GM19351 (cell line): ENCODE results near the gene TSPAN4.

Experiments
- ATAC-seq: cut with Tn5 transposase; IDR thresholded peaks from one replicate; pipeline ENCODE4 v1.9.1; 2021; ENCODE audit warnings: mild to moderate bottlenecking, moderate library complexity; ENCODE audit not compliant: unreplicated experiment

The TSPAN4 gene

DNA sequence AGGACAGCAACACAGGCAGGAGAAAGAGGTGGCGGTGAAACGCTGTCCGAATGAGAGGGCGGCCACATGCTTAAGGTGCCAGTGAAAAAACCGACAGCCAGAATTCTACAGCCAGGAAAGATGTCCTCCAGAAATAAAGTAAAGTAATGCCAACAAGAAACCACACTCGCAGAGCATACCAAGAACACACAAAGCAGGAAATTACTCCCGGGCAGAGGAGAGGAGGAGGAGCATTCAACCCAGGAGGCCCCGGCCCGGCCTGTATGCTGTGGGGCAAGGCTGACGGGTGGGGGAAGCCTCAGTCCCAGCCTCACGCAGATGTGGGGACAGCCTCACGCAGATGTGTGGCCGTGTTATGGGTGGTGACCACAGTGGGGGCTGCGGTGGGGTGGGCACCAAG lies 39.9 kb downstream of the TSPAN4 start:
- no peak for ATAC-seq

DNA sequence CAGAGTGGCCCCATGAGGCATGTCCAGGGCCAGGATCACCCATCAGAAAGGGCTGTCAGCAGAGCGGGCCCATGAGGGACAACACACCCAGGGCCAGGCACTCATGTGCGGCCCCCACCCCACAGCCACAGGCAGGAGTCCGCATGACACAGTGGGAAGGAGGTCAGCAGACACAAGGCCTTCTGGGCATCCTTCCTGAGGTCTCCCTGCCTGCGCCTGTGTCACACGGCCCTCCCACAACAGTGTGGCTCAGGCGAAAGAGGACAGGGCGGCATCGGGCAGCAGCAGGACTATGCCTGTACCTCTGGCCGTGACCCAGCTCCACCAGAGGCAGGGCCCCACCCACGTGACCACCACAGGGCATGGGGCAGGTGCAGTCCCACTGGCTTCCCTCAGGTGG lies 40.9 kb downstream of the TSPAN4 start:
- ATAC-seq: no peak

GRCh38 chr11:884578-885070 lies 42.0 kb downstream of the TSPAN4 start:
- ATAC-seq: no peak

DNA sequence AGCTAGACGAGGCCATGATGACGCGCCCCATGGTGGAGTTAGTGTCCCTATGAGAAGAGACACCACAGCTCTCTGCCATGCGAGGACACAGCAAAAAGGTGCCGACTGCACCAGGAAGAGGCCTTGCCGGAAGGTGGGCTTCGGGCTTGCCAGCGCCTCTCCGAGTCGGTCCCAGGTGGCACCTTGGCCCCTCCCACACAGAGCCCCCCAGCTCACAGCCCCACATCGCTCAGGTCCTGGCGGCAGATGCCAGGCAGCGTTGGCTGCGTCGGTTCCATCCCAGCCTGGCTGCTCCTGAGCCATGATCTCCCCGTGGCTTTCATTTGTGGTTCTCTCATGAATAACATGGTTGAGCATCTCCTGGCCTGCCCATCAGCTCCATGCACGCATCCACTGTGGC lies 43.9 kb downstream of the TSPAN4 start:
- no peak for ATAC-seq

- no peak for ATAC-seq
Observed at GRCh38 chr11:887589-887988, 44.9 kb downstream of the TSPAN4 start.

- ATAC-seq: no peak
Observed at GRCh38 chr11:888310-889212, 45.9 kb downstream of the TSPAN4 start.

DNA sequence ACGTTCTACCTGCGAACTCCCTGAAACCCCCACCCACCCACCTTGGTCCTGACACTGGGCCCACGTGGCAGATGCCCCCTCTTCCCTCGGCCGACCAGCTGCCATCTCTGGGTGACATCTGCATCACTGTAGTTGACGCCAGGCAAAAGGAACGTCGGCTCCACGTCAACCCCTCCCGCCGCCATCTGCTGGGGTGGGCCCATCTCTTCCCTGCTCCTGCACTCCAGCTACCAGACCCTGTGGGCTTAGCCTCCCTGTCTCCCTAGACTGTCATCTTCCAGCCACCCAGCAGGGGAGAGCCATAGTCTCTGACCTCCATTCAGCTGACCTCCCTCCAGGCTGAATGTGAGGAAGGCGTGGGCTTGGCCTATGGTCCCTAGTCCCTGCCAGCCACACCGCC lies 46.6 kb downstream of the TSPAN4 start:
- ATAC-seq: no peak

GRCh38 chr11:889687-890475 lies 47.2 kb downstream of the TSPAN4 start:
- no peak for ATAC-seq

DNA sequence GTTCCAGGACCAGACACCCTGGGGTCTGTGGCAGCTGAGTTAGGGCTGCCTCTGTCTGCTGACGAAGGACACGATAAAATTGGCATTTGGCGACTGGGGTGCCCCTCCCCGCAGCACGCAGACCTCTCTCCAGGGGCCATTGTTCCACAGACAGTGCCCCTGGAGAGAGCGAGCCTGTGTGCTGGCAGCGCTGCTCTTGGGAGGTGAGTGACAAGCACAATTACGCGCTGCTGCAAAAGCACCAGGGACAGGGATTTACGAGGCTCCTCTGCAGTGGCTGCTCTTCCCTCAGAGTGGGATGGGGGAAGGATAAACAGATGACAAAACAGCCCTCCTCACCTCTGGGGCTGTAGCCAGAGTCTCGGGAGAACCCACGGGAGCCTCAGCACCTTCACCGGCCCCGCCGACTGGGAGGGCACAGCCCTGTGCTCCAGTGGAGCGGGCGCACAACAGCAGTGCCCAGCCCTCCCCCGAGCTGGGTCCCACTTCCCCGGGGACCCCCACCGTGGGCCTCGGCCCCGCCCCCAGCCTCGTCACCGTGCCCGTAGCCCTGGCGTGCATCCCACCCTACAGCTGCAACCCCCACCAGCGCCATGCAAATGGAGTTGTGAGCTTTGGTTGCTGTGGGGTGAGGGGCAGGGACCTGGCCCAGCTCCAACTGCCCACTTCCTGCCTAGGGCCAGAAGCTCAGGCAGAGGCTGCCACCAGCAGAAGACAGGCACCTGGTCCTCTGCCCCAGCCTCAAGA lies 48.3 kb downstream of the TSPAN4 start:
- no peak for ATAC-seq

- no peak for ATAC-seq
Observed at GRCh38 chr11:893008-893654, 50.5 kb downstream of the TSPAN4 start.

- no peak for ATAC-seq
Observed at GRCh38 chr11:894575-895201, 52.0 kb downstream of the TSPAN4 start.

DNA sequence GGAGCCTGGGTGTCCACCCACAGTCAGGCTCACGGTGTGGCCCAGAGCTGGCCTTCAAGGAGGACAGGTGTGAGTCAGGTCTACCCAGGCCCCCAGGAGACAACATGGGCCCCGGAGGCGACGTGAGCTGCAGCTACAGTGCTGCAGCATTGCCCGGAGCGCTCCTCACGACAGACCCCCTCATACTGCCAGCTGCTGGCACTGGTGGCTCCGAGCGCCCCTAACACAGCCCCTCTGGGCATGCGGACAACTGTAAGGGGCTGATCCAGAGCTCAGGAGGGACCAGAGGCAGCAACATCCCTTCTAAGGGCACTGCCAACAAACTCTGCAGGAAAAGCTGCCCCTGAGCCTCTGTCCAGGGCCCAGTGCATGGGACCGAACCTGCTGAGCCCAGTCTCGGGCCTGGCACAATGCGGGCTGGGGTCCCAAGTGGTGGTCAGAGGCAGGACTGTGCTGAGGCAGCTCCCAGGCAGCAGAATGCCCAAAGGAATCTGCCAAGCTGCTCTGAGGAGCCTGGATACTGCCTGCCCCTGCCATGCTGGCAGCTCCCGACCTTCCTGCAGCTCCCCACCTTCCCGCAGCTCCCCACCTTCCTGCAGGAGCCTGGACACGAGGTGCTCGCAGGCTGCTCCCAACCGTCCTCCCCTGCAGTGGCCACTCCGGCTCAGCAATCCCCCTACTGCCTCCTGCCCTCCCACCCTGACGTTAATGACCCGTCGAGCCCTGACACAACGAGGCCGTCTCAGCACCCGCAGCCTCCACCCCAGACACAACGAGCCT lies 52.9 kb downstream of the TSPAN4 start:
- no peak for ATAC-seq

- no peak for ATAC-seq
Observed at GRCh38 chr11:897253-898142, 54.8 kb downstream of the TSPAN4 start.

- ATAC-seq: no peak
Observed at GRCh38 chr11:898143-898511, 55.5 kb downstream of the TSPAN4 start.

DNA sequence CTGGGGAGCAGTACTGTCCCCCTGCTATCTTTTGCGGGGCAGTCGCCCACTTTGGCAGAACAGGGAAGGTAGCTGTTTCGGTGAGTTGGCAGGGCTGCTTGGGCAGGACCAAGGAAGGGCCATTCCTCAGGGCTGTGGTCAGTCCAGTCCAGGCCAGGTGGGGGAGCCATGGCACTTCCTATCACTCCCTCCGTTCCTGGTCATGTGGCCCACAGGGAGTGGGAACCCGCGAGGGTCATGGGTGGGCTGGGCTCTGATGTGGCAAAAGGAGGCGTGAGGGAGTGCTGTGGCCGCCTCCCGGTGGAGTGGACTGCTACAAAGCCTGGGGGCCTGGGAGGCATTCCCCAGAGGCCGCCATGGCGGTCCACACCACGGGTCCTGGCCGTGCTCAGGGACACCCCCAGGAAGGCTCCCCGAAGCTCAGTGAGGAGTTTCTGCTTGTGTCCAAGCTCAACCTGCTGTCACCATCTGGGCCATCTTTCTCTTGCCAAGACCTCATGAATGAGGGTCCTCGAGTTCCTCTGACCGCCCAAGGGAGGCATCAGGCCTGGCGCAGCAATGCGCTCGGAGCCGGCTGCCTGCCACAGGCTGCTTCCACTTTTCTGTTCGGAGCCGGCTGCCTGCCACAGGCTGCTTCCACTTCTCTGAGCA lies 56.0 kb downstream of the TSPAN4 start:
- ATAC-seq: no peak

- ATAC-seq: no peak
Observed at GRCh38 chr11:899724-900123, 57.1 kb downstream of the TSPAN4 start.

DNA sequence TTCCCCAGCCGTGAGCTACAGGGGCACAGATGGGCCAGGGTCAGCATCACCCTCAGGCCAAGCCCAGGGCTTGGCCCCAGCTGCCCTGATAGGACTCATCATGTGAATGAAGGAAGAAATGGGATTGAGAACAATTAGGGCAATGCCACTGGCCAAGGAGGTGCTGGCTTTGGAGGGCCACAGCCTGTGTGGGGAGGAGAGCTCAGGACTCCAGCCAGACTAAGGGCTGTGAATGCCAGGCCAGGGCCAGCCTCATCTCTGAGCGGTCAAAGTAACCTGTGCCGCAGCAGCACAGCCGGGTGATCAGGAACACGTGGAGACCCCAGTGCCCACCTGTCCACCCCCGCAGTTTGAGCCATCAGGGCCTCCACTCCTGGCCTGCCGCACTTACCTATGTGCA lies 57.9 kb downstream of the TSPAN4 start:
- ATAC-seq: no peak

- ATAC-seq: no peak
Observed at GRCh38 chr11:901452-902061, 58.9 kb downstream of the TSPAN4 start.
